Testis (tissue), 2 donors: ENCODE results near the gene EML4.

ENCODE experiments used
- CTCF ChIP-seq, 3 experiments: fragments of 450-650 bp in 2 of 3; fragments of 200-600 bp in 1 of 3; sonication (generic) in 1 of 3; IDR thresholded peaks; one replicate each; pipeline ENCODE4 v1.5.1; 2016 to 2019; ENCODE audit warnings: antibody characterized with exemption in 3 of 3, mild to moderate bottlenecking in 2 of 3, moderate library complexity in 1 of 3
- POLR2A ChIP-seq: fragments of 450-650 bp; IDR thresholded peaks from one replicate; pipeline ENCODE4 v1.6.1; 2017; ENCODE audit warnings: antibody characterized with exemption, mild to moderate bottlenecking, moderate library complexity

- no peak for TF ChIP-seq CTCF (IDR thresholded peaks at IDR 0.05)
- TF ChIP-seq POLR2A, result no peak
Measured at GRCh38 chr2:42223067-42223854, 54.1 kb downstream of the EML4 start.
